ENCODE data around the gene DRAM1. TPM values are rescaled to one million over a fixed set of nuclear protein-coding genes. Genes with fewer than 3 reads are reported as not detected.

DRAM1 gene
- total RNA-seq, 4 donors from 2014 or later: 1.4 to 15.0 (median 6.0) TPM

- TF ChIP-seq CTCF (IDR thresholded peaks at IDR 0.05) (no peak), POLR2A (IDR thresholded peaks at IDR 0.05) (no peak)
- intact Hi-C loops (cut with DNase I): no loop called here
- Histone ChIP-seq H3K9me3 (no peaks in the 10 kb centered on the region), H3K4me1 (peaks cover 3 to 40% (median 10%) of the 10 kb centered on the region in 3 donors), H3K27me3 (no peaks in the 10 kb centered on the region), H3K36me3 (no peaks in the 10 kb centered on the region), H3K4me3 (no peak overlapping the region), H3K27ac (peak overlapping the region in 3 of 4 donors; percentile 64 to 81 (median 65))
- no peak for DNase-seq
- WGBS, 2 donors: 22 to 24% methylated on average over 9 of the region's 9 CpGs
These were observed 58.7 kb downstream of the DRAM1 start for GRCh38 chr12:101935890-101936746.

- H3K4me3 ChIP-seq: no peak overlapping the region
- H3K36me3 ChIP-seq: no peaks in the 10 kb centered on the region
- 36 to 66% methylated on average over 3 of the region's 3 CpGs for WGBS, 2 donors
- intact Hi-C loops (cut with DNase I): no loop called here
- H3K27me3 ChIP-seq: no peaks in the 10 kb centered on the region
- no peaks in the 10 kb centered on the region for H3K9me3 ChIP-seq
- DNase-seq: no peak
- peaks cover 3 to 44% (median 10%) of the 10 kb centered on the region in 3 donors for H3K4me1 ChIP-seq
- peak overlapping the region in 2 of 4 donors; percentile 44 to 56 for H3K27ac ChIP-seq
- TF ChIP-seq CTCF (IDR thresholded peaks at IDR 0.05) (no peak), POLR2A (IDR thresholded peaks at IDR 0.05) (no peak)
These were observed 61.9 kb downstream of the DRAM1 start for GRCh38 chr12:101939306-101939705.

DNA sequence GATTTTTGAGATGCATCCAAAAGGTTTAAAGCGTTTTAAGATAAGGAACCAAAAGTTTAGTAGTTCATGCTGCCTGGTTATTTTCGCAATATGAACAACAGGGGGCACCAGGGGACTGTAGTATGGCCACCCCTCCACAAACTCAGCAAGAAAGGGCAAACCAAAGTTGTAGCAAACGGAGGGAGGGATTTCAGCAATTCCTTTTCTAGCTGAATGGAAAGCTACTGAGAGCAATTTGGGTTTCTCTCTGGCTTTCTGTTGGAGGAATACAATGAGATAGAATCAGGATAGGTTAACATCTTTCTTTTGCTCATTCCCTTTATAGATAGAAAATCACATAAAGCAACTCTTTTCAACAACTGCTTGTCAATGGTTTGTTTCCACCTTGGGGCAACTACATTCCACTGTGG is 62.5 kb downstream of the DRAM1 start:
- DNase-seq: no peak
- WGBS, 2 donors: 0 to 3% methylated on average over 3 of the region's 3 CpGs
- H3K9me3 ChIP-seq: no peaks in the 10 kb centered on the region
- no peaks in the 10 kb centered on the region for H3K36me3 ChIP-seq
- no peaks in the 10 kb centered on the region for H3K27me3 ChIP-seq
- H3K4me3 ChIP-seq: no peak overlapping the region
- H3K27ac ChIP-seq: peak overlapping the region in 2 of 4 donors; percentile 44
- H3K4me1 ChIP-seq: peaks cover 3 to 43% (median 10%) of the 10 kb centered on the region in 3 donors
- TF ChIP-seq CTCF (IDR thresholded peaks at IDR 0.05): peak; percentile 44 to 82 (median 64)
- TF ChIP-seq POLR2A (IDR thresholded peaks at IDR 0.05): no peak
- intact Hi-C loops (cut with DNase I): no loop called here

DNA sequence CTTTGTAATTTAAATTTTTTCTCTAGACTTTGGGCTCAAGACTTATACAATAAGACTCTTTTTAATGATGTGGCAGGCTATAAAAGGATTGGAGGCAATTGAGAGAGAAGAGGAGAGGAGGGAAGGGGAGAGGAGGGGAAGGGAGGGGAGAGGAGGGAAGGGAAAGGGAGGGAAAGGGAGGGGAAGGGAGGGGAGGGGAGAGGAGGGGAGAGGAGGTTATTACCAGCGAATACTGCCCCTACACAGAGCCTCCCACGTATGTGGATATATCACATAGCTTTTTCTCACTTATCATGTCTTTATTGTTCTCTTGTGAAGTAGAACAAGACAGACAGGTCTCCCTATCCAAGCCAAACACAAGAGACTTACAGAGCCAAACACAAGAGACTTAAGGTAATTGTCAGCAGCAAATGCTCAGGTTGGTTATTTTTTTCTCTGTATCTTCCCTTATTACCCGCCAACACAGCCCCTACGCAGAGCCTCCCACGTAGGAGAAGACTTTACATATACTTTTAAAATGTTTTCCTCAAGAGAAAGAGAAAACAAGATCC is 63.1 kb downstream of the DRAM1 start:
- Histone ChIP-seq H3K36me3 (no peaks in the 10 kb centered on the region), H3K4me3 (no peak overlapping the region), H3K4me1 (peaks cover 3 to 40% (median 9%) of the 10 kb centered on the region in 3 donors), H3K27ac (peak overlapping the region in 3 of 4 donors; percentile 44 to 82 (median 44)), H3K27me3 (no peaks in the 10 kb centered on the region), H3K9me3 (no peaks in the 10 kb centered on the region)
- no peak for TF ChIP-seq CTCF (IDR thresholded peaks at IDR 0.05)
- TF ChIP-seq POLR2A (IDR thresholded peaks at IDR 0.05): no peak
- intact Hi-C loops (cut with DNase I): no loop called here
- DNase-seq: no peak
- 45 to 49% methylated on average over 5 of the region's 5 CpGs for WGBS, 2 donors
